NCI-H1694 treated with DMSO at 0.1 percent for 48 hours (cell line): ENCODE measurements around the gene PLCB1.
"Not testable (repeated sequence)": the region's sequence is repeated elsewhere in the genome, so short reads cannot be mapped to it uniquely, and the experiment has no call there.

Source experiments
- DNase-seq: peaks from one replicate; lab custom pipeline; 2025; lab: John Stamatoyannopoulos, UW

Gene PLCB1

GRCh38 chr20:8443464-8444072, 311.5 kb downstream of the PLCB1 start:
- no peak for DNase-seq

DNA sequence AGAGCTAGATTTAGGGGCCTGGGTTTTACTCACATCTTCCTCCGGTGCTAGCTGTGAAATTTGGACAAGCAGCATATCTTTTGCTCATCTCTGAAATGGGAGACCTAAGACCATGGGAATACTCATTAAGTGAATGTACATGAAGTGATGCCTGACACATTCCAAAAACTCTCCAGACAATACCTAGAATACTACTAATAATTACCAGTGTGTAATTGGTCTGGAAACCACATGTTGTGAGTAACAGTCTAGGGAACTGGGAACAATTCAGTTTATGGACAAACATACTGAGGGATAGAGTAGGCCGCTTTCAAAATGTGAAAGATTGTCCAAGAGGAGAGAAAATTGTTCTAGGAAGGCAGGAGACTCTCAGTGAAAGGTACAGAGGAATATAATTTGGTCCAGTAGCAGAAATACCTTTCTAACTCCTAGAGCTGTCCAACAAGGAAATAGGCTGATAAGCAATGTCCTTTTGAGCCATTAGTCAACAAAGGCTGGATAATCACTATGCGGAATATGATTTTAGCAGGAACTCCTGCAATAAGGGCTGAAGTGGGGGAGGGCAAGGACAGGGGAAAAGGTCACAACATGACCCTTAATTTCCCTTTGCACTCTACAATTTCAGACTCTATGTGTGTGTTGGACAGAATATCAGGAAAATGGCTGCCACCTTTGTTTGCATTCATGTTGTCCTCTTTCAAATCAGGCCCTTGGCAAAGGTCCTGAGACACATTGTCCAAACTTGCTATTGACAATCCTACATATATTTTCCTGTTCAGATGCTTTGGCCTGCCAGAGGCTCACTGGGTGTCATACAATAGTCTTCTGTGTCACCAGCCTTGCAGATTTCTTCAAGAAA, 315.4 kb downstream of the PLCB1 start:
- DNase-seq, result no peak

GRCh38 chr20:8449123-8449522, 317.1 kb downstream of the PLCB1 start:
- DNase-seq, result no peak

DNA sequence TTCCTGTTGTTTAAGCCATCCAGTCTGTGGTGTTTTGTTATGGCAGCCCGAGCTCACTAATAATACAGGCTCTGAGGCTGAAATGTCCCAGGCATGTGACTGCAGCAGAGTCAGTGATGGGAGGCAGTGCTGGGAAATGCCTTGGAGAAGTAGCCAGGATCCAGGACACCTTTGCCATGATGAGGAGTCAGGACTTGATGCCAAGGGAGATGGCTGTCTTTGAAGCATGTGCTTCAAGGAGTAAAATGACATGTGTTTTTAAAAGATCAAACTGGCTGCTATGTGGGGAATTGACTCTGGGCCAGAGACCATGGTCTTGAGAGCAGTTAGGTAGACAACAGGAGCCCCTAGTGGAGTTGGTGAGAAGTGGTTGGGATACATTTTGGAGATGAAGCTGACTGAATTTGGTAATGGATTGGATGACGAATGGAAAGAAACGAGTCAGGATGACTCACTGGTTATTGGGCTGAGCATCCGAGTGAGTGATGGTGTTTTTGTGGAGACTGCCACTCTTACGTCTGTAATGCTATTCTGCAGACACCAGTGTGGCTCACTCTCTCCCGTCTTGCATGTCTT, 322.2 kb downstream of the PLCB1 start:
- DNase-seq, result peak; percentile 62

DNA sequence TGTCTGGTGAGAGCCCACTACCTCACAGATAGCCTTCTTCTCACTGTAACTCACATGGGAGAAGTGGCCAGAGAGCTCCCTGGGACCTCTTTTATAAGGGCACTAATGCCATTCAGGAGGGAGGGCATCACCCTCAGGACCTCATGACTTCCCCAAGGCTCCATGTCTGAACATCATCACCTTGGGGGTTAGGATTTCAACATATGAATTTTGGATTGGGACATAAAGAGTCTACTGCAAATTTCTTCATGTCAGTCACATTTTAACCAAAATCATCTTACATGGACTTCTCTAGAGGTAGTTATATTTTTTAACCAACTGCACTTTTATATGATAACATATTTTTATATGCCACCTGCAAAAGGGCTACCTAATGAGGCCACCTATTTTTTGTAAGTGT, 324.7 kb downstream of the PLCB1 start:
- DNase-seq, result no peak

DNA sequence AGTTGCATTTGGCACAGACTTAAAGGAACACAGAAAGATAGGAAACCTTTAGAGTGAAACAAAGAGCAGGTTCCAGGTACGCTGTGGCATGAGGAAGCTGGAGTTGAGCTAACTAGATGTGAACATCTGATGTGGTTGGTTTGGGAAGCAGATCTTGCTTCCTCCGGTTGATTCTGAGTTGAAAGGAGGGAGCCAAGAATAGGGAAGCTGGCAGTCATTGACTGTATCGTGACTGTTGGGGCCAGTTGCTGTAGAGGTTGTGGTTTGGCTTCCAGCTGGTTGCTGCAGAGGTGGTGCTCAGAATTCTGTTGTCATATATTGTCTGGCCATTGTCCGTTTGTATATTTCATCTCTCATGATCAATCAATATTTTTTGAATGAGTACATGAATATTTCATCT, 325.9 kb downstream of the PLCB1 start:
- no peak for DNase-seq

DNA sequence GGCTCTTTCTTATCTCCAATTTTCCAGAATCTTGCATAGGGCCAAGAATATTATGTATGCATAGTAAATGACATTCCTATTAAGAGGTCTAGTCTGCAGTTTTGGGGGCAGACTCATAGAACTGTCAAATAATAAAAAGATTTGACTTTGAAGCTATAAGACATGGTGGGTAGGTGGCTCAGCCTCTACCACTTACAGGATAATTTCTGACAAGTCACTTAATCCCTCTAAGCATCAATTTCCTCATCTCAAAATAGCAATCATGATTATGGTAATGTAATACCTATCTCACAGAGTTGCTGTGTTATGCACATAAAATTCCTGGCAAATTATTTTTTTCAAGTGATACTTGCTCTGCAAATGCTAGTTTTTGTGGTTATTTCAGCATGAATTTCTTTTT, 329.1 kb downstream of the PLCB1 start:
- no peak for DNase-seq

GRCh38 chr20:8464368-8464767, 332.3 kb downstream of the PLCB1 start:
- no peak for DNase-seq

DNA sequence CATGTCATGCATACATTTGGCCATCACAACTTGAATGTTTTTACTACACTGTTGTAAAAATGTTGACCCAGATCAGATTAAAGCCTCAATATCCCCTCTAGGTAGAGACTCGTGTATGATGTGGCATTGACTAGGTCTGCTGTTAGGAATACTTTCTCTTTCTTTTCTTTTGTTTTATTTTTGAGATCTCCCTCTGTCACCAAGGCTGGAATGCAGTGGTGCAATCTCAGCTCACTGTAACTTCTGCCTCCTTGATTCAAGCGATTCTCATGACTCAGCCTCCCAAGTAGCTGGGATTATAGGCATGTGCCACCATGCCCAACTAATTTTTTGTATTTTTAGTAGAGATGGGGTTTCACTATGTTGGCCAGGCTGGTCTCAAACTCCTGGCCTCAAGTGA, 334.7 kb downstream of the PLCB1 start:
- not testable (repeated sequence) for DNase-seq

DNA sequence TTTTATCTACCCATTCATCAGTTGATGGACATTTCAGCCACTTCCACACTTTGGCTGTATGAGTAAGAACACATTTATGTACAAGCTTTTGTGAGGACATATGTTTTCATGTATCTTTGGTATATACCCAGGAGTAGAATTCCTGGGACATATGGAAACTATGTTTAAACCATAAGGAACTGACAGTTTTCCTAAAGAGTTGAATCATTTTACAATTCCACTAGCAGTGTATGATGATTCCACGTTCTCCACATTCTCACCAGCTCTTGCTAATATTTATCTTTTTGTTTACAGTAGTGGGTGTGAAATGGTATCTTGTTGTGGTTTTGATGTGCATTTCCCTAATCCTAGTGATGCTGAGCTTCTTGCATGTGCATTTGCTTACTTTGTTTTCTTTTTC, 338.1 kb downstream of the PLCB1 start:
- DNase-seq, result no peak

DNA sequence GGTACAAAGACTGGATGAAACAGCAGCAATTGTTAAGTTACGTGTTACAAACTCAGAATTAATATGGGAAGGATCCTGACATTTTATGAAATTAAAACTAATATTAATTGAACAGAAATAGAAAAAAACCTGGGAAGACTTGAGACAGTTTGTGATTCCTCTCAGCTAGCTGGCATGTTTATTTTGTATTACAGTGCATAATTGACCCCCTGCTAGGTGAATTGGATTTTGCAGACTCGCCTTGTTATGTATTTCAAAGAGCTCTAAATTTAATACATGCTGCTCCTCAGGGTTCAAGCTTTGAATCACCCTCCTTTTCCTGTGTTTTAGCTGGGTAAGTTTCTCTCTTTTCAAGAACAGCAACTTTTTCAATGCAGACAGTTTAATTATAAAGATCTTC, 339.4 kb downstream of the PLCB1 start:
- DNase-seq, result no peak

DNA sequence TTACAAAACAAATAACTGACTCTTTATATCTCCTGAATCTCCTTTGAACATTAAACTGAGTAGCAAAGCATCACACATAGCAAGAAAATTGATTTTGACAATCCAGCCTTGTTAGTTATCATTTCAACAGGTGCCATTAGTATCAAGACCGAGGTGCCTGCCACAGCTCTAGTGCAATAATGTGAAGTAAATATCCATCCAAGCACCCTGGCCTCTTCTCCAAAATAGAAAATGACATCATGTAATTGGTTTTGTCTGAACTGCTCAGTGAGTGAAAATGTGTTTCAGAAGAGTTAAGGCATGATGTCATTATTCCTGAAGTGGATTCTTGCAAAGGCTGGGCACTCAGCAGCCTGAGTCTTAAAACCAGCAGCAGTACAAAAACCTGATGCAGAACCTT, 341.4 kb downstream of the PLCB1 start:
- no peak for DNase-seq

DNA sequence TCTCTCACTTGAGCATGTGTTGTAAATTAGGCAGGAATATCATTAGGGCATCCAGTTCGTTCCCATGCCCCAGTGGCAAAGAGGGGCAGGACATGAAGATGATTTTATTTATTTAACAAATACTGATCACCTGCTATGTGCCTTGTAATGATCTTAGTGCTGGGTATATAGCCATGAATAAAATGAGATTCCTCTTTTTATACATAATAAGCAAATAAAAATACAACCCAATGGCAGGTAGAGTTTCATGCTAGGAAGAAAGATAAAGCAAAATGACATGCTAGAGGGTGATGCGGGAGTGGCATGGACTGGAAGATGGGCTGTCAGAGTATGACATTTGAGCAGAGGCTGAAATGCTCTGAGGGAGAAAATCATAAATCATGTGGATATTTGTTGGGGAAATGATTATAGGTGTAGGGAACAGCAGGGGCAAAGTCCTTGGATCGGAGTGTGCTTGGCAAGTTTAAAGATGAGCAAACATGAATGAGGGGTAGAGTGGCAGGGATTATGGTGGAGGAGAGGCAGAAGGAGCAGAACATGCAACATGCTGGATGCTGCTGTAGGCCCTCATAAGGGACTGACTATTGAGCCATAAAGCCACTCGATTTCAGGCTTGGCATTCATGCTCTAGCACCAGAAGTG, 342.1 kb downstream of the PLCB1 start:
- DNase-seq, result no peak

DNA sequence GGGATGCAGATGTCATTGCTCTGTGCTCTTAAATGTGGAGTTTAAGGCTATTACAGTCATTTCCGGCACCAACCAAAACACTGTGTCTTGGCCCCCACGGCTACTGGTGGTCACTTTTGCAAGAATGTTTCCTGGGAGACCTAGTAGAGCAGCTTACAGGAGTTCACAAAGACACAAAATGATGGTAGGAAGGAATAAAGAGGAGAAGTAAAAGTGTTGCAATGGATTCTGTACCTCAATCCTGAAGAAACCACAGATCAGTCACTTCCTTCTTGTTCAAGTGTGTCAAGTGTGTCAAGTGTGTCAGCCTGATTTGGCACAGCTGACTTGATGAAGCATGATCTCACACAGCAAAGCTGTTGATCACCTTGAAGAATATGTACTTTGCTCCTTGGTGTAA, 344.0 kb downstream of the PLCB1 start:
- no peak for DNase-seq

GRCh38 chr20:8480597-8480996, 348.5 kb downstream of the PLCB1 start:
- DNase-seq, result no peak

DNA sequence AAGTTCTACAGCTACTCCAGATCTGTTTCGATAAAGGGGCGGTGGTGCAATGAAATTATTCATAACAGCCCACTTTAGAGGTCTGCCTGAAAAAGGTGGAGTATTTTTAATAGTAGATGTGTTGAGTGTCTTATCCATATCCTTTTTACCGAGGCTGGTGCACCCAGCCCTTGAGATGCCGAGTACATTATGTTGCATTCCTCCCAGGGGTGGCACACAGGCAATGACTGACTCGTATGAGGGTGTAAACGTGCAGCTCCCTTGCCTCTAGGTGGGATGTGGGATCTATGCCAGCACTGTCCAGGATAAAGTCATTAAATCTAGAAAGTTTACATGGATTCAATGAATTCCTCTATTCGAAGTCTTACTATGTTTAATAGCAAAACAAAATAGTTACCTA, 355.6 kb downstream of the PLCB1 start:
- DNase-seq, result no peak

GRCh38 chr20:8489094-8489883, 357.2 kb downstream of the PLCB1 start:
- DNase-seq, result no peak

GRCh38 chr20:8490076-8490830, 358.2 kb downstream of the PLCB1 start:
- no peak for DNase-seq

- DNase-seq, result no peak
Observed at GRCh38 chr20:8492173-8492572, 360.1 kb downstream of the PLCB1 start.

DNA sequence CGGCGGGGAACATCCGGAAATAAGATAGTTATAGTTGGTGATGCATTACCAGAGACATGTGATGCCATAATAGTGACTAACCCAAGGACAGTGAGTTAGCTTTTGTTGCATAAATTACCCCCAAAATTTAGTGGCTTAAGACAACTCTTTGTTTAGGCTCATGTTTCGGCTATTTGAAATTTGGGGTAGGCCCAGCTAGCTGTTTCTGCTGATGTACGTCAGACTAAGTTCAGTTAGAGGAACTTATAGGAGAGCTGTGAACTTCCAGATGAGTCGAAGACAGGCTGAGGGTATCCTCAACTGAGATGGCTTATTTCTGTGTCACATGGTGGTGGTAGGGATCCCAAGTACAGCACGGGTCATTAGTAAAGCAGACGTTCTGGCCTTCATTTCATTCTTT, 366.5 kb downstream of the PLCB1 start:
- DNase-seq, result no peak

DNA sequence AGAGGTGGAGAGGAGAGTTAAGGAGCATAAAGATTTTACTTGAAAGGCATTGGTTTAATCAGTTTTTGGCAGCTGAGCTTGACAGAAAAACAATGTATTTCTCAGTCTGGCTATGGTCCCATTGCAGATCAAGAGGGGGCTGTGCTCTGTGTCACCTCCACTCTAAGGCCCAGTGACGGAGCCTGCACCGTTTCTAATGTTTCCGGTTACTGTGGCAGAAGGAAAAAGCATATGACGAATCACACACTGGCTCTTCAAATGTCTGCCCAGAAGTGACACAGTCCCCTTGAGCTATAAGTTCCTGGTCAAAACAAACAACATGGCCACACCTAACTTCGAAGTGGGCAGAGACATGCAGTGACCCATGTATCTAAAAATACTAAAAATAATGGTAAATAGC, 372.0 kb downstream of the PLCB1 start:
- no peak for DNase-seq
